IPS-20b (cell line): ENCODE results near the gene SESN1.
"Not testable (repeated sequence)": the region's sequence is repeated elsewhere in the genome, so short reads cannot be mapped to it uniquely, and the experiment has no call there.

Source experiments
- H3K27ac ChIP-seq: one replicate; pipeline ENCODE4 v1.5.1; 2013; ENCODE audit warnings: low read length
- H3K27me3 ChIP-seq: 2 replicates; pipeline ENCODE4 v1.6.1; 2013; ENCODE audit warnings: mild to moderate bottlenecking, low read length, inconsistent platforms; ENCODE audit not compliant: insufficient read depth
- H3K36me3 ChIP-seq: 2 replicates; pipeline ENCODE4 v1.6.1; 2013; ENCODE audit warnings: low read depth, mild to moderate bottlenecking, inconsistent platforms, low read length, moderate library complexity; ENCODE audit not compliant: insufficient read depth
- H3K4me1 ChIP-seq: 2 replicates; pipeline ENCODE4 v1.6.1; 2013; ENCODE audit warnings: mild to moderate bottlenecking, control low read depth, inconsistent platforms, low read length, moderate library complexity; ENCODE audit not compliant: insufficient read depth
- H3K4me3 ChIP-seq: 2 replicates; pipeline ENCODE4 v1.5.1; 2013; ENCODE audit warnings: mild to moderate bottlenecking, low read length, inconsistent platforms
- H3K9ac ChIP-seq: 2 replicates; pipeline ENCODE4 v1.6.1; 2013; ENCODE audit warnings: low read depth, mild to moderate bottlenecking, inconsistent platforms, low read length, moderate library complexity
- H3K9me3 ChIP-seq: 2 replicates; pipeline ENCODE4 v1.6.1; 2013; ENCODE audit warnings: mild to moderate bottlenecking, low read depth, low read length, inconsistent platforms; ENCODE audit not compliant: insufficient read depth

The SESN1 gene

DNA sequence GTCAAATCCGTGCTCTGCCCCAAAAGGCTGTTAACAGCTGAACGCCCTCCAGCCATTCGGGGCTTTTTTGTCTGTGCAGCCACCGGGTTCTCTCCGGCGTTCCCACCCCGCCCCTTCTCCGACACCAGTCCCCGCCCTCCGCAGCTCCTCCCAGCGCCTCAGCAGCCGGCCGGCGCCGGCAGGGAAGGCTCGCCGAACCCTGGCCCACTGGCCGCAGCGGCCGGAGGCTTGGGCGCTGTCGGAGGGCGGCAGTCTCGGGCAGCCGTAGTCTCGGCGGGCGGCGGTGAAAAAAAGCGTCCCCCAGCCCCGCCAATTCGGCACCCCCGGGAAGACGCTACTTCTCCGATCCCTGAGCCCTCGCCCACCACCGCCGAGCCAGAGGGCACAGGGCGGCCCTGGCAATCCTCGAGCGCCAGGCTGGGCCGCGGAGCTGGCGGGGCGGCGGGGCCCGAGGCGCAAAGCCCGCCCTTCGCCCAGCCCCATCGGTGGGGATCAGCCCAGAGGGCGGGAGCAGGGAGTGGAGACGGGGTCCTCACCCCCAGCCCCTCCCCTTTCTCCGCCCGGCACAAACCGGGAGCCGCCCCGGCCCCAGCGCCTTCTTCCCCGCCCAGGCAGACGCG is at the start of gene SESN1:
Gene SESN1 (minus strand): TSS at position 431 of the 620 bp plus-strand sequence. CDS start 773 bp downstream, outside the sequence.
- Histone ChIP-seq H3K9ac (peak within 1 kb of the TSS; percentile 96), H3K9me3 (no peaks in the 10 kb centered on the region), H3K36me3 (no peaks in the 10 kb centered on the region), H3K4me1 (peaks cover 12% of the 10 kb centered on the region), H3K27me3 (no peaks in the 10 kb centered on the region), H3K27ac (peak within 1 kb of the TSS; percentile 89), H3K4me3 (peak within 1 kb of the TSS; percentile 98)

DNA sequence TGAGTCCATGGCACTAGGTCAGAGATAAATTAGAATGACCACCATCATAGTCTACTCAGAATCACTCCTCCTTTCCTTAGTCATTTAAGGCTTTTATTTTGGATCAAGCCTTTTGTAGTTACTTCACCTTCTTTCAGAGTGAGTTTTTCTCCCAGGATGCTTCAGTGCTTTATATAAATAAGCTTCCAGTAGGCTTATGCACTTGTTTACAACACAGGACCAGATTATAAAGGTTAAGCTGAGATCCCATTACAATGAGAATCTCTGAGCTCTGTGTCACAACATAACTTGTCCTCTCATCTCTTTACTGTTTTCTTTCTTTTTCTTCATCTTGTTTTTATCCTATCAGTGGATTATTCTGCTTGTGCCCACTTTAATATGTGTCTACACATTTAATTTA is 48.5 kb upstream of the SESN1 start:
- H3K9ac ChIP-seq = no peak overlapping the region
- H3K27ac ChIP-seq = no peak overlapping the region
- H3K4me1 ChIP-seq = no peaks in the 10 kb centered on the region
- H3K27me3 ChIP-seq = no peaks in the 10 kb centered on the region
- H3K4me3 ChIP-seq = no peak overlapping the region
- no peaks in the 10 kb centered on the region for H3K9me3 ChIP-seq
- H3K36me3 ChIP-seq = no peaks in the 10 kb centered on the region

DNA sequence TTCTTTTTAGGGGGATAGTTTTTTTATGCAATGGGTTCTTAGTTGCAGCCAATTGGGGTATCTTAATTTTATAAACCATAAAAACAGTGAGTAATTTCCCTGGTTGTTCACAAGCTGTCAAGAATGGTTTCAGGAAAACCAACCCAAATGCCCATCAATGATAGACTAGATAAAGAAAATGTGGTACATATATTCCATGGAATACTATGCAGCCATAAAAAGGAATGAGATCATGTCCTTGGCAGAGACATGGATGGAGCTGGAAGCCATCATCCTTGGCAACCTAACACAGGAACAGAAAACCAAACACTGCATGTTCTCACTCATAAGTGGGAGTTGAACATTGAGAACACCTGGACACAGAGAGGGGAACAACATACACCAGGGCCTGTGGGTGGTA is 47.4 kb upstream of the SESN1 start:
- H3K4me1 ChIP-seq, H3K27me3 ChIP-seq, H3K4me3 ChIP-seq, H3K9me3 ChIP-seq, H3K36me3 ChIP-seq, H3K9ac ChIP-seq, H3K27ac ChIP-seq: not testable (repeated sequence)

DNA sequence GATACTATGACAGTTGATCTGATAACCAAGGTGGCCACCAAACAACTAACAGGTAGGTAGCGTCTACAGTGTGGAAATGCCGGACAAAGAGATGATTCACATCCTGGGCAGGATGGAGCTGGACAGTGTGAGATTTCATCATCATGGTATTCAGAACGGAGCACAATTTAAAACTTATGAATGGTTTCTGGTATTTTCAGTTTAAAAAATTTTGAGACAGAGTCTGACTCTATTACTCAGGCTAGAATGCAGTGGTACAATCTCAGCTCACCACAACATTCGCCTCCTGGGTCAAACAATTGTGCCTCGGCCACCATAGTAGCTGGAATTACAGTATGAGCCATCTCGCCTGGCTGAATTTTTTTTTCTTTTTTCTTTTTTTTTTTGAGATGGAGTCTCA is 44.5 kb upstream of the SESN1 start:
- H3K4me3 ChIP-seq = no peak overlapping the region
- no peak overlapping the region for H3K27ac ChIP-seq
- no peaks in the 10 kb centered on the region for H3K36me3 ChIP-seq
- no peaks in the 10 kb centered on the region for H3K9me3 ChIP-seq
- H3K27me3 ChIP-seq = no peaks in the 10 kb centered on the region
- no peaks in the 10 kb centered on the region for H3K4me1 ChIP-seq
- no peak overlapping the region for H3K9ac ChIP-seq

DNA sequence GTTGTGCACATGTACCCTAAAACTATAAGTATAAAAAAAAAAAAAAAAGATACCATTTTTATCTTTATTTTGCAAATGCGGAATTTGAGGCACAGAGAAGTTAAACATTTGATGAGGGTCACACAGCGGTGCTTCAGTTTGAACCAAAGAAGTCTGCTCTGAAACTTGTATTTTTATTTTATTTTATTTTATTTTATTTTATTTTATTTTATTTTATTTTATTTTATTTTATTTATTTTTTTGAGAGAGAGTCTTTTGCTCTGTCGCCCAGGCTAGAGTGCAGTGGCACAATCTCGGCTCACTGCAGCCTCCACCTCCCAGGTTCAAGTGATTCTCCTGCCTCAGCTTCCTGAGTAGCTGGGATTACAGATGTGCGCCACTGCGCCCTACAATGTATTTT is 41.9 kb upstream of the SESN1 start:
- H3K36me3 ChIP-seq, H3K27ac ChIP-seq, H3K27me3 ChIP-seq, H3K9ac ChIP-seq, H3K9me3 ChIP-seq, H3K4me1 ChIP-seq, H3K4me3 ChIP-seq: not testable (repeated sequence)

DNA sequence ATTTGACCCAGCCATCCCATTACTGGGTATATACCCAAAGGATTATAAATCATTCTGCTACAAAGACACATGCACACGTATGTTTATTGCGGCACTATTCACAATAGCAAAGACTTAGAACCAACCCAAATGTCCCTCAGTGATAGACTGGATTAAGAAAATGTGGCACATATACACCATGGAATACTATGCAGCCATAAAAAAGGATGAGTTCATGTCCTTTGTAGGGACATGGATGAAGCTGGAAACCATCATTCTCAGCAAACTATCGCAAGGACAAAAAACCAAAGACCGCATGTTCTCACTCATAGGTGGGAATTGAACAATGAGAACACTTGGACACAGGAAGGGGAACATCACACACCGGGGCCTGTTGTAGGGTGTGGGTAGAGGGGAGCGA is 41.4 kb upstream of the SESN1 start:
- not testable (repeated sequence) for H3K4me3 ChIP-seq, H3K27ac ChIP-seq, H3K9ac ChIP-seq, H3K27me3 ChIP-seq, H3K4me1 ChIP-seq, H3K9me3 ChIP-seq, H3K36me3 ChIP-seq

DNA sequence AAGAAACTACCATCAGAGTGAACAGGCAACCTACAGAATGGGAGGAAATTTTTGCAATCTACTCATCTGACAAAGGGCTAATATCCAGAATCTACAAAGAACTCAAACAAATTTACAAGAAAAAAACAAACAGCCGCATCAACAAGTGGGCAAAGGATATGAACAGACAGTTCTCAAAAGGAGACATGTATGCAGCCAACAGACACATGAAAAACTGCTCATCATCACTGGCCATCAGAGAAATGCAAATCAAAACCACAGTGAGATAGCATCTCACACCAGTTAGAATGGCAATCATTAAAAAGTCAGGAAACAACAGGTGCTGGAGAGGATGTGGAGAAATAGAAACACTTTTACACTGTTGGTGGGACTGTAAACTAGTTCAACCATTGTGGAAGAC is 41.0 kb upstream of the SESN1 start:
- H3K27ac ChIP-seq, H3K9ac ChIP-seq, H3K4me1 ChIP-seq, H3K36me3 ChIP-seq, H3K9me3 ChIP-seq, H3K27me3 ChIP-seq, H3K4me3 ChIP-seq: not testable (repeated sequence)

DNA sequence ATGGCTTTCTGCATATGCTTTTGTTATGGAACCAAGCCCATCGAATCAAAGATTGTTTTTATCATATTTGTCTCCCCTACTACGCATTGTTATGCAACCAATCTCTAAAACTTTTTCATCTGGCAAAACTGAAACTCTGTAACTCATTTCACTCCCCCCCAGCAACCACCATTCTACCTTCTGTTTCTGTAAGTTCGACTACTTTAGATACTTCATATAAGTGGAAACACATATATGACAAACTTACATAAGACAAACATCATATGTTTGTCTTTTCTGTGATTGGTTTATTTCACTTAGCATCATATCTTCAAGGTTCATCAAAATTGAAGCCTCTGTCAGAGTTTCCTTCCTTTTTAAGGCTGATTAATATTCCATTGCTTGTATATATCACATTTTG is 35.4 kb upstream of the SESN1 start:
- Histone ChIP-seq H3K9me3 (no peaks in the 10 kb centered on the region), H3K27ac (no peak overlapping the region), H3K4me3 (no peak overlapping the region), H3K9ac (no peak overlapping the region), H3K4me1 (no peaks in the 10 kb centered on the region), H3K36me3 (no peaks in the 10 kb centered on the region), H3K27me3 (no peaks in the 10 kb centered on the region)

DNA sequence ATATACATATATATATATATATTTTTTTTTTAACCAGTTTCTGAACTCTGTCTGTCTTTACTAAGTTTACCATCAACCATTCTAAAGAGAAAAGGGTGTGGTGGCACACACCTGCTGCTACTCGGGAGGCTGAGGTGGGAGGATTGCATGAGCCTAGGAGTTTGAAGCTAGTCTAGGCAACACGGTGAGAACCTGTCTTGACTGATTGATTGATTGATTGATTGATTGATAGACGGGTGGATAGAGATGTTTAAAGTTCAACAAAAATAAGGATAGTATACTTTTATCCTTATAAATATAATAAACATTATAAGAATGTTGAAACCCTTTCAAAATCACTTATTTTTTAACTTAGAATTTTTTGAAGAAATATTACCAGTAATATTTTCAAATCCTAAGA is 30.9 kb upstream of the SESN1 start:
- Histone ChIP-seq H3K27me3 (no peaks in the 10 kb centered on the region), H3K4me3 (no peak overlapping the region), H3K4me1 (no peaks in the 10 kb centered on the region), H3K9ac (no peak overlapping the region), H3K9me3 (no peaks in the 10 kb centered on the region), H3K36me3 (no peaks in the 10 kb centered on the region), H3K27ac (no peak overlapping the region)

DNA sequence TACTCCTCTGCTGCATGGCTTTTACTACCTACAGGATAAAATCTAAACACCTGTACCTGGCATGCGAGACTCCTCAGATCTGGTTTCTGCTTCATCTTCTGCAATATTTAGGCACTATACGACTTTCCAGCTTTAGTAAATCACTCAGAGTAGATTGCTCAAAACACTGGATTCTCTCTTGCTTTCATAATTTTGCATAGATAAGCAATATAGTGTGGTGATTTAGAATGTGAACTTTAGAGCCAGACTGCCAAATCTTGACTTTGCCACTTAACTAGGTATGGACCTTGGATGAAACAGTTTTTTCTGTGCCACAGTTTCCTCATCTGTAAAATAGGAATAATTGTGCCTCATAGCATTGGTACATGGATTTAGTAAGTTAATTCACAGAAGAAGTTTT is 29.6 kb upstream of the SESN1 start:
- Histone ChIP-seq H3K4me3 (no peak overlapping the region), H3K27ac (no peak overlapping the region), H3K27me3 (no peaks in the 10 kb centered on the region), H3K9me3 (no peaks in the 10 kb centered on the region), H3K4me1 (no peaks in the 10 kb centered on the region), H3K9ac (no peak overlapping the region), H3K36me3 (no peaks in the 10 kb centered on the region)

DNA sequence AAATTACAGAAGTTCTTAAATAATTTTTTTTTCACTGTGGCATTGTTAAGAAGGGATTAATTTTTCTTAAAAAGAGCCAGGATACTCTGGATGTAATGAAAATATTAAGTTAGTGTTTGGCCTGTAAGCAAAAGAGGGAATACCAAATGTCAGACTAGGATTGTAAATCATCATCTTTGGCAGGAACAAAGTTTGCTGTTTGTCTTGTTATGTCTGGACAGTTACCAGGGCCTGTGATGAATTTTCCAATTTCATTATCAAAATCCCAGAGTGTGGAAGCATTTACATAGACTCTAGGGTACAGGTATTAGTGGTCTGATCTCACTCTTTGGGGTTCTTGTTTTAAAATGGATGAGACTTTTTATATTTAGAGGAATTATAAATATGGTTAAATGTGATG is 26.8 kb upstream of the SESN1 start:
- H3K4me3 ChIP-seq = no peak overlapping the region
- H3K9me3 ChIP-seq = no peaks in the 10 kb centered on the region
- H3K36me3 ChIP-seq = no peaks in the 10 kb centered on the region
- no peak overlapping the region for H3K9ac ChIP-seq
- H3K27me3 ChIP-seq = no peaks in the 10 kb centered on the region
- no peak overlapping the region for H3K27ac ChIP-seq
- no peaks in the 10 kb centered on the region for H3K4me1 ChIP-seq

DNA sequence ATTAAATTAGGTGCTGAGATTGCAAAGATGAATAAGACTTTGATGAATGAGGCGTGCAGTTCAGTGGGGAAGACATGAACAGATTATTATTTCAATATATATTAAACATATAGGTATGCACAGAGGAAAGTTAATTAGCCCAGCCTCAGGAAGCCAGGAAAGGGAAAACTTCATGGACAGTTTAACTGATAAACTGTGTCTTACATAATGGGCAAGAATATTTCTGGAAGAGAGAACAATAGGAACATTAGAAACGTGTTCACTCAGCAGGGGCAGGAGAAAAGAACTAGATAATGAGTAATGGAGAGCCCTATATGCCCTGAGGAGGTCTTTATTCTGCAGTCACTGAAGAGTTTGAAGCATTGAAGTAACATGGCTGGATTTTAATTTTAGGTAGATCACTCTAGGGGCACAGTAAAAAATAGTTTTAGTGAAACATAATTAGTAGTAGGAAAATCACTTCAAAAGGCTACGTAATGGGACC is 24.3 kb upstream of the SESN1 start:
- H3K36me3 ChIP-seq = no peaks in the 10 kb centered on the region
- no peak overlapping the region for H3K9ac ChIP-seq
- no peak overlapping the region for H3K27ac ChIP-seq
- H3K27me3 ChIP-seq = no peaks in the 10 kb centered on the region
- no peaks in the 10 kb centered on the region for H3K9me3 ChIP-seq
- H3K4me3 ChIP-seq = no peak overlapping the region
- no peaks in the 10 kb centered on the region for H3K4me1 ChIP-seq
